A549 treated with GW870086 at 1 μM for 4 hours (cell line): Measurements from ENCODE around the gene AKAP1. TPM values are rescaled to one million over a fixed set of nuclear protein-coding genes. Genes with fewer than 3 reads are reported as not detected.

Source experiments
- total RNA-seq: library from RNA; stranded (reverse); fragments of 200-300 nt; extraction: Qiagen RNA extraction; gene quantifications from 5 replicates; pipeline ENCODE4 v1.2.3, GENCODE V29; 2022; ENCODE audit warnings: low read depth

AKAP1 gene, protein sequence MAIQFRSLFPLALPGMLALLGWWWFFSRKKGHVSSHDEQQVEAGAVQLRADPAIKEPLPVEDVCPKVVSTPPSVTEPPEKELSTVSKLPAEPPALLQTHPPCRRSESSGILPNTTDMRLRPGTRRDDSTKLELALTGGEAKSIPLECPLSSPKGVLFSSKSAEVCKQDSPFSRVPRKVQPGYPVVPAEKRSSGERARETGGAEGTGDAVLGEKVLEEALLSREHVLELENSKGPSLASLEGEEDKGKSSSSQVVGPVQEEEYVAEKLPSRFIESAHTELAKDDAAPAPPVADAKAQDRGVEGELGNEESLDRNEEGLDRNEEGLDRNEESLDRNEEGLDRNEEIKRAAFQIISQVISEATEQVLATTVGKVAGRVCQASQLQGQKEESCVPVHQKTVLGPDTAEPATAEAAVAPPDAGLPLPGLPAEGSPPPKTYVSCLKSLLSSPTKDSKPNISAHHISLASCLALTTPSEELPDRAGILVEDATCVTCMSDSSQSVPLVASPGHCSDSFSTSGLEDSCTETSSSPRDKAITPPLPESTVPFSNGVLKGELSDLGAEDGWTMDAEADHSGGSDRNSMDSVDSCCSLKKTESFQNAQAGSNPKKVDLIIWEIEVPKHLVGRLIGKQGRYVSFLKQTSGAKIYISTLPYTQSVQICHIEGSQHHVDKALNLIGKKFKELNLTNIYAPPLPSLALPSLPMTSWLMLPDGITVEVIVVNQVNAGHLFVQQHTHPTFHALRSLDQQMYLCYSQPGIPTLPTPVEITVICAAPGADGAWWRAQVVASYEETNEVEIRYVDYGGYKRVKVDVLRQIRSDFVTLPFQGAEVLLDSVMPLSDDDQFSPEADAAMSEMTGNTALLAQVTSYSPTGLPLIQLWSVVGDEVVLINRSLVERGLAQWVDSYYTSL
- total RNA-seq: 45.5 to 54.8 TPM (median 52.1 TPM) in 5 replicates

DNA sequence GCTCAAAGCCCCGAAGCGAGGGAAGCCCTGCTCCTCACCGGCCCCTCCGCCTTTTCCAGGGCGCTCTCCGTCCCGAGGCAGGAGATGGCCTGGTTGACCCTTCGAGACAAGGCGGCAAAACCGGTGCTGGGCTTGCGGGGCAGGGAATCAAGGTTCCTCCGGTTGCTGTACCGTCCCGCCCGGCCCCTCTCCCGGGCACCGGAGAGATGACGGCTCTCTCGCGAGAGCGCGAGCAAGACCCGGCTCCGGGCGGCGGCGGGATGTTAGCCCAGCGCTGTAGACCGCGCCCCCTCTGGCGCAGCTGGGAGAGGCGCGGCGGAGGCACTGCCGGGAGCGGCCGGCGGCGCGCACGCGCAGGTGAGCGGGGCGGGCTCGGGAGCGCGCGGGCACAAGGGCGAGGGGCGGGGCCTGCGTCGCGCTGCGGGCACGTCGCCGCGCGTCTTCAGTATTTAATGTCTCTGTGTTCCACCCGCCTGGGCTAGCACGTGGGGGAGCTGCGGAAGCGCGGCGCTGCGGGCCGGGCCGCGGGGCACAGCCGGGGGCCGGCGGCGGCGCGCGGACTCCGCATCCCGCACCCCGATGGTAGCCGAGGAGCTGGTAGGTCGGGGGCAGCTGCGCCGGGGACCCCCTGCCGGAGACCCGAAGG, at the start of gene AKAP1:
Gene AKAP1, plus strand, starts transcription at position 445 of the 646 bp plus-strand sequence. CDS start 20,219 bp downstream, outside the sequence.

Other genes with a start within 250 kb of the AKAP1 start
- gene TRIM25, start 171.2 kb upstream of the AKAP1 start, total RNA-seq: 60.3 to 66.6 TPM (median 65.0 TPM) in 5 replicates
- 15.6 to 19.5 TPM (median 16.4 TPM) in 5 replicates for gene COIL, start 124.2 kb upstream of the AKAP1 start, total RNA-seq
- gene SCPEP1, start 107.1 kb upstream of the AKAP1 start, total RNA-seq: 38.7 to 43.3 TPM (median 41.6 TPM) in 5 replicates
- 39.7 to 56.3 TPM (median 48.5 TPM) in 5 replicates for gene MSI2, start 171.3 kb downstream of the AKAP1 start, total RNA-seq